HepG2 (cell line): Measurements from ENCODE around the gene TRIM28. TPM values are rescaled to one million over a fixed set of nuclear protein-coding genes. Genes with fewer than 3 reads are reported as not detected.

Source experiments
- AKAP8 ChIP-seq: sonication (generic); formaldehyde crosslinking; IDR thresholded peaks from 2 replicates; pipeline ENCODE4 v1.5.1; 2020; ENCODE audit warnings: mild to moderate bottlenecking, missing genetic modification reagents
- BRF2 ChIP-seq: sonication (generic); formaldehyde crosslinking; IDR thresholded peaks from 2 replicates; pipeline ENCODE4 v1.8.1; 2022; ENCODE audit warnings: mild to moderate bottlenecking, missing genetic modification reagents
- CC2D1A ChIP-seq: sonication (generic); formaldehyde crosslinking; IDR thresholded peaks from 2 replicates; pipeline ENCODE4 v1.8.1; 2023; ENCODE audit warnings: mild to moderate bottlenecking, missing genetic modification reagents
- ELF3 ChIP-seq: IDR thresholded peaks from 2 replicates; pipeline ENCODE4 v1.6.1; 2016; ENCODE audit warnings: missing genetic modification reagents, missing compliant biosample characterization
- KDM1A ChIP-seq: IDR thresholded peaks from 2 replicates; pipeline ENCODE4 v1.6.1; 2016; ENCODE audit warnings: missing compliant biosample characterization
- MXD4 ChIP-seq: IDR thresholded peaks from 2 replicates; pipeline ENCODE4 v1.6.1; 2016; ENCODE audit warnings: mild to moderate bottlenecking, missing biosample characterization, missing genetic modification reagents
- MZF1 ChIP-seq: sonication (generic); formaldehyde crosslinking; IDR thresholded peaks from 2 replicates; pipeline ENCODE4 v1.8.1; 2023; ENCODE audit warnings: mild to moderate bottlenecking, missing genetic modification reagents, borderline replicate concordance
- NFE2 ChIP-seq: sonication (generic); formaldehyde crosslinking; IDR thresholded peaks from 2 replicates; pipeline ENCODE4 v1.4.0; 2020; ENCODE audit warnings: missing genetic modification reagents
- NFKB2 ChIP-seq: sonication (generic); formaldehyde crosslinking; IDR thresholded peaks from 2 replicates; pipeline ENCODE4 v1.4.0; 2020; ENCODE audit warnings: missing genetic modification reagents, borderline replicate concordance
- RFX1 ChIP-seq: fragments of 450-650 bp; IDR thresholded peaks from 2 replicates; pipeline ENCODE4 v1.6.1; 2017
- TCF7L2 ChIP-seq: IDR thresholded peaks from 2 replicates; pipeline ENCODE4 v1.6.1; 2011; ENCODE audit warnings: mild to moderate bottlenecking, low read depth, low read length, moderate library complexity
- TEAD3 ChIP-seq: optimal IDR thresholded peaks from 2 replicates; pipeline ENCODE3; 2016; ENCODE audit warnings: borderline replicate concordance
- ZBTB20 ChIP-seq: sonication (generic); formaldehyde crosslinking; IDR thresholded peaks from 2 replicates; pipeline ENCODE4 v1.8.1; 2023; ENCODE audit warnings: missing genetic modification reagents, low read depth, mild to moderate bottlenecking, borderline replicate concordance
- ZC3H13 ChIP-seq: sonication (generic); formaldehyde crosslinking; IDR thresholded peaks from 2 replicates; pipeline ENCODE4 v1.8.1; 2023; ENCODE audit warnings: mild to moderate bottlenecking, missing genetic modification reagents, moderate library complexity
- ZNF431 ChIP-seq: sonication (generic); formaldehyde crosslinking; IDR thresholded peaks from 2 replicates; pipeline ENCODE4 v1.9.0; 2022; ENCODE audit warnings: missing genetic modification reagents, low read depth, mild to moderate bottlenecking, borderline replicate concordance
- ZNF549 ChIP-seq: sonication (generic); formaldehyde crosslinking; IDR thresholded peaks from 2 replicates; pipeline ENCODE4 v1.5.0; 2020; ENCODE audit warnings: missing genetic modification reagents
- ZNF747 ChIP-seq: sonication (generic); formaldehyde crosslinking; IDR thresholded peaks from 2 replicates; pipeline ENCODE4 v1.8.1; 2023; ENCODE audit warnings: missing genetic modification reagents, mild to moderate bottlenecking, borderline replicate concordance
- ZNF768 ChIP-seq: sonication (generic); formaldehyde crosslinking; IDR thresholded peaks from 2 replicates; pipeline ENCODE4 v1.4.0; 2020; ENCODE audit warnings: missing genetic modification reagents
- ZNF776 ChIP-seq: sonication (generic); formaldehyde crosslinking; IDR thresholded peaks from 2 replicates; pipeline ENCODE4 v1.4.0; 2020; ENCODE audit warnings: mild to moderate bottlenecking, missing genetic modification reagents
- ZSCAN30 ChIP-seq: sonication (generic); formaldehyde crosslinking; IDR thresholded peaks from 2 replicates; pipeline ENCODE4 v1.5.0; 2020; ENCODE audit warnings: mild to moderate bottlenecking, missing genetic modification reagents
- polyA plus RNA-seq, 8 experiments: library from polyadenylated mRNA; depleted of rRNA in 3 of 8; stranded (reverse) in 7 of 8; unstranded in 1 of 8; fragments of >200 nt; fragmentation: Illumina TruSeq in 4 of 8; extraction: Trizol in 4 of 8; gene quantifications; 2 replicates each; pipeline versions ENCODE4 v1.2.1 to v1.2.3, GENCODE V29; 2011 to 2016; ENCODE audit warnings: low read depth in 4 of 8, missing spikeins in 1 of 8, mixed read lengths in 1 of 8; ENCODE audit not compliant: insufficient read depth in 1 of 8
- total RNA-seq, 5 experiments: library from RNA; depleted of rRNA; stranded (reverse); fragments of >200 nt; fragmentation: Illumina TruSeq; extraction: Trizol; gene quantifications; 2 replicates each; pipeline ENCODE4 v1.2.3, GENCODE V29; 2016; ENCODE audit warnings: low read depth in 1 of 5
- TF ChIP-seq, protein P1 (sequence below), 2 experiments: fragments of 450-650 bp in 1 of 2; sonication (generic) in 1 of 2; formaldehyde crosslinking in 1 of 2; IDR thresholded peaks; 2 replicates each; pipeline versions ENCODE4 v1.6.1 to v1.8.0; 2016 to 2022; ENCODE audit warnings: antibody characterized with exemption in 1 of 2, mild to moderate bottlenecking in 1 of 2, missing genetic modification reagents in 1 of 2

TRIM28 gene
- total and polyA plus RNA-seq, 2 of the 13 experiments (the other 11 are each of a cell fraction or from before 2014, with no cell fraction given), result 361 to 439 TPM

DNA sequence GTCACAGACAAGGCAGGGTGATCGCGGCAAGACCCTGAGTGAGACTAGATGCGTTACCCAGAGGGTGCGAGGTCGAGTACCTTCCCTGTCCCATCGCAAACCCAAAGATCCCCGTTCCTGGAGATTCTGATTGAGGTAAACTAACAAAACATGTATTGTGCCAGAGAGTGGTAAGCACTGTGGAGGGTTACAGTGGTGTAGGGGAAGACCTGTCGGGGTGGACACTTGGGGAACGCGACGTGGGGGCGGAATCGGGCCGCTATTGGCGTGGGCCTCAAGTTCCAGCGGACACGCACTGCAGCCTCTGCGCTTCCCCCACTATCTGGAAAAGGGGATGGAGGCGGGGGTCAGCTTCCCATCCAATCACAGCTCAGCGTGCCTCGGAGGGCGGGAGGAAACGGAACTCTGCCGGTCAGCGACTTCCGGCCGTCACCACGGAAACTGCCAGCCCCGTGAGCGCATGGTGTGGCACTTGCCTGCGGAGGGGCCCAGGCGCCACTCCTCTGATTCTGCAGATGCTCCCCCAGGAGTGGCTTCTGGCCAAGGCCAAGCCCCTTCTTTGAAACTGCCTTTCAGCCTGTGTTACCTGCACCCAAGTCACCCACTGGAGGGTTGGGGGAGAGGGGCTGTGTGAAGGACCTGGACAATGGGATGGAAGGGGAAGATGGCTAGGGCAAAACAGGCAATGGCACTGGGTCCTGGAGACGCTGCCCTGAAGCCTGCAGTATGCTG lies 15.6 kb downstream of the TRIM28 start (continued):
- TF ChIP-seq, protein P1, sequence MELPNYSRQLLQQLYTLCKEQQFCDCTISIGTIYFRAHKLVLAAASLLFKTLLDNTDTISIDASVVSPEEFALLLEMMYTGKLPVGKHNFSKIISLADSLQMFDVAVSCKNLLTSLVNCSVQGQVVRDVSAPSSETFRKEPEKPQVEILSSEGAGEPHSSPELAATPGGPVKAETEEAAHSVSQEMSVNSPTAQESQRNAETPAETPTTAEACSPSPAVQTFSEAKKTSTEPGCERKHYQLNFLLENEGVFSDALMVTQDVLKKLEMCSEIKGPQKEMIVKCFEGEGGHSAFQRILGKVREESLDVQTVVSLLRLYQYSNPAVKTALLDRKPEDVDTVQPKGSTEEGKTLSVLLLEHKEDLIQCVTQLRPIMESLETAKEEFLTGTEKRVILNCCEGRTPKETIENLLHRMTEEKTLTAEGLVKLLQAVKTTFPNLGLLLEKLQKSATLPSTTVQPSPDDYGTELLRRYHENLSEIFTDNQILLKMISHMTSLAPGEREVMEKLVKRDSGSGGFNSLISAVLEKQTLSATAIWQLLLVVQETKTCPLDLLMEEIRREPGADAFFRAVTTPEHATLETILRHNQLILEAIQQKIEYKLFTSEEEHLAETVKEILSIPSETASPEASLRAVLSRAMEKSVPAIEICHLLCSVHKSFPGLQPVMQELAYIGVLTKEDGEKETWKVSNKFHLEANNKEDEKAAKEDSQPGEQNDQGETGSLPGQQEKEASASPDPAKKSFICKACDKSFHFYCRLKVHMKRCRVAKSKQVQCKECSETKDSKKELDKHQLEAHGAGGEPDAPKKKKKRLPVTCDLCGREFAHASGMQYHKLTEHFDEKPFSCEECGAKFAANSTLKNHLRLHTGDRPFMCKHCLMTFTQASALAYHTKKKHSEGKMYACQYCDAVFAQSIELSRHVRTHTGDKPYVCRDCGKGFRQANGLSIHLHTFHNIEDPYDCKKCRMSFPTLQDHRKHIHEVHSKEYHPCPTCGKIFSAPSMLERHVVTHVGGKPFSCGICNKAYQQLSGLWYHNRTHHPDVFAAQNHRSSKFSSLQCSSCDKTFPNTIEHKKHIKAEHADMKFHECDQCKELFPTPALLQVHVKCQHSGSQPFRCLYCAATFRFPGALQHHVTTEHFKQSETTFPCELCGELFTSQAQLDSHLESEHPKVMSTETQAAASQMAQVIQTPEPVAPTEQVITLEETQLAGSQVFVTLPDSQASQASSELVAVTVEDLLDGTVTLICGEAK (IDR thresholded peaks at IDR 0.05), result peak; percentile 57
- TF ChIP-seq, protein P1 (CRISPR knock-in tag; IDR thresholded peaks at IDR 0.05), result no peak
- TF ChIP-seq MZF1, result peak; percentile 63; the same call in 1 of the 2 replicates
- TF ChIP-seq ZC3H13 (CRISPR knock-in tag), result peak; percentile 65; the same call in 1 of the 2 replicates
- peak; percentile 26; the same call in 1 of the 2 replicates for TF ChIP-seq AKAP8 (CRISPR knock-in tag)
- TF ChIP-seq KDM1A, result 0 out of 2 replicates have a peak, but pooled peaks have one; percentile 7
- no peak for TF ChIP-seq NFE2 (CRISPR knock-in tag)
- TF ChIP-seq ZNF776 (CRISPR knock-in tag), result 0 out of 2 replicates have a peak, but pooled peaks have one; percentile 35
- TF ChIP-seq MXD4 (CRISPR knock-in tag), result peak; percentile 97
- TF ChIP-seq BRF2, result peak; percentile 56; the same call in 1 of the 2 replicates
- no peak for TF ChIP-seq ZNF549 (CRISPR knock-in tag)
- TF ChIP-seq ZNF431 (CRISPR knock-in tag), result 0 out of 2 replicates have a peak, but pooled peaks have one; percentile 27
- peak; percentile 59; the same call in 1 of the 2 replicates for TF ChIP-seq ZNF768 (CRISPR knock-in tag)
- no peak for TF ChIP-seq CC2D1A
- TF ChIP-seq TCF7L2, result no peak
- TF ChIP-seq TEAD3 (CRISPR knock-in tag), result no peak
- TF ChIP-seq ZNF747 (CRISPR knock-in tag), result no peak; the same call in 1 of the 2 replicates
- TF ChIP-seq RFX1, result peak; percentile 58; the same call in 1 of the 2 replicates
- TF ChIP-seq ZBTB20, result peak; percentile 73; the same call in 1 of the 2 replicates
- peak; percentile 66; the same call in 1 of the 2 replicates for TF ChIP-seq ZSCAN30
- no peak for TF ChIP-seq NFKB2
- 0 out of 2 replicates have a peak, but pooled peaks have one; percentile 22 for TF ChIP-seq ELF3
